HepG2 (cell line): ENCODE measurements around the gene SCAPER. TPM values are rescaled to one million over a fixed set of nuclear protein-coding genes. Genes with fewer than 3 reads are reported as not detected.
A peak's percentile ranks its signal among the peaks of the same experiment; 100 is the strongest.

Experiments used
- BCL3 ChIP-seq: sonication (generic); formaldehyde crosslinking; IDR thresholded peaks from 2 replicates; pipeline ENCODE4 v1.5.1; 2020; ENCODE audit warnings: mild to moderate bottlenecking, missing genetic modification reagents, moderate library complexity
- KAT2B ChIP-seq: fragments of 150-350 bp; IDR thresholded peaks from 2 replicates; pipeline ENCODE4 v1.6.1; 2014; ENCODE audit warnings: low read depth, low read length, borderline replicate concordance
- KLF12 ChIP-seq: sonication (generic); formaldehyde crosslinking; IDR thresholded peaks from 2 replicates; pipeline ENCODE4 v1.4.0; 2020; ENCODE audit warnings: missing genetic modification reagents, borderline replicate concordance
- KLF9 ChIP-seq: IDR thresholded peaks from 2 replicates; pipeline ENCODE4 v1.6.1; 2016; ENCODE audit warnings: low read depth
- MTF2 ChIP-seq: sonication (generic); formaldehyde crosslinking; IDR thresholded peaks from 2 replicates; pipeline ENCODE4 v1.5.0; 2020; ENCODE audit warnings: missing genetic modification reagents, borderline replicate concordance
- NR1H2 ChIP-seq: sonication (generic); formaldehyde crosslinking; IDR thresholded peaks from 2 replicates; pipeline ENCODE4 v1.8.1; 2022; ENCODE audit warnings: low read depth, missing genetic modification reagents, borderline replicate concordance
- PAXIP1 ChIP-seq: sonication (generic); formaldehyde crosslinking; conservative IDR thresholded peaks from 2 replicates; pipeline ENCODE4 v1.4.0; 2020; ENCODE audit warnings: mild to moderate bottlenecking, missing genetic modification reagents, moderate library complexity
- PTBP1 ChIP-seq: fragments of 200-400 bp; formaldehyde crosslinking; IDR thresholded peaks from 2 replicates; pipeline ENCODE4 v1.6.1; 2018; ENCODE audit warnings: low read length, low read depth; ENCODE audit not compliant: poor library complexity, severe bottlenecking
- RNF219 ChIP-seq: sonication (generic); formaldehyde crosslinking; IDR thresholded peaks from 2 replicates; pipeline ENCODE4 v1.5.0; 2020; ENCODE audit warnings: mild to moderate bottlenecking, missing genetic modification reagents
- TFAP4 ChIP-seq: sonication (generic); IDR thresholded peaks from 2 replicates; pipeline ENCODE4 v1.6.1; 2016; ENCODE audit warnings: low read depth, borderline replicate concordance
- THAP8 ChIP-seq: sonication (generic); formaldehyde crosslinking; IDR thresholded peaks from 2 replicates; pipeline ENCODE4 v1.5.1; 2020; ENCODE audit warnings: missing genetic modification reagents, mild to moderate bottlenecking, borderline replicate concordance
- TP53 ChIP-seq: sonication (generic); formaldehyde crosslinking; conservative IDR thresholded peaks from 2 replicates; pipeline ENCODE4 v1.4.0; 2020; ENCODE audit warnings: missing genetic modification reagents
- TRIM24 ChIP-seq: sonication (generic); formaldehyde crosslinking; IDR thresholded peaks from 2 replicates; pipeline ENCODE4 v1.8.0; 2022; ENCODE audit warnings: mild to moderate bottlenecking, missing genetic modification reagents
- WIZ ChIP-seq: sonication (generic); formaldehyde crosslinking; IDR thresholded peaks from 2 replicates; pipeline ENCODE4 v1.5.1; 2020; ENCODE audit warnings: mild to moderate bottlenecking, missing genetic modification reagents
- ZBTB10 ChIP-seq: sonication (generic); formaldehyde crosslinking; IDR thresholded peaks from 2 replicates; pipeline ENCODE4 v1.4.0; 2020; ENCODE audit warnings: missing genetic modification reagents, borderline replicate concordance
- polyA plus RNA-seq, 8 experiments: library from polyadenylated mRNA; depleted of rRNA in 3 of 8; stranded (reverse) in 7 of 8; unstranded in 1 of 8; fragments of >200 nt; fragmentation: Illumina TruSeq in 4 of 8; extraction: Trizol in 4 of 8; gene quantifications; 2 replicates each; pipeline versions ENCODE4 v1.2.1 to v1.2.3, GENCODE V29; 2011 to 2016; ENCODE audit warnings: low read depth in 4 of 8, missing spikeins in 1 of 8, mixed read lengths in 1 of 8; ENCODE audit not compliant: insufficient read depth in 1 of 8
- total RNA-seq, 5 experiments: library from RNA; depleted of rRNA; stranded (reverse); fragments of >200 nt; fragmentation: Illumina TruSeq; extraction: Trizol; gene quantifications; 2 replicates each; pipeline ENCODE4 v1.2.3, GENCODE V29; 2016; ENCODE audit warnings: low read depth in 1 of 5

Gene SCAPER
- total and polyA plus RNA-seq, 2 of the 13 experiments (the other 11 are each of a cell fraction or from before 2014, with no cell fraction given): 4.3 to 10.5 TPM

GRCh38 chr15:76905013-76905839 is at the start of gene SCAPER (continued):
- TF ChIP-seq PTBP1 (no peak), TP53 (peak; percentile 61; the same call in 1 of the 2 replicates), TFAP4 (no peak; the same call in 1 of the 2 replicates), RNF219 (CRISPR knock-in tag) (peak; percentile 92; the same call in 1 of the 2 replicates), WIZ (CRISPR knock-in tag) (peak; percentile 69), BCL3 (peak; percentile 96), KLF9 (CRISPR knock-in tag) (0 out of 2 replicates have a peak, but pooled peaks have one; percentile 17), NR1H2 (no peak), TRIM24 (CRISPR knock-in tag) (no peak), MTF2 (CRISPR knock-in tag) (peak; percentile 95), THAP8 (CRISPR knock-in tag) (no peak; the same call in 1 of the 2 replicates), KLF12 (CRISPR knock-in tag) (peak; percentile 46; the same call in 1 of the 2 replicates), ZBTB10 (CRISPR knock-in tag) (peak; percentile 69; the same call in 1 of the 2 replicates), PAXIP1 (no peak; the same call in none of the 2 replicates), KAT2B (no peak)
